ENCODE data around the gene KRT86. TPM values are rescaled to one million over a fixed set of nuclear protein-coding genes. Genes with fewer than 3 reads are reported as not detected.
"Not testable (repeated sequence)": the region's sequence is repeated elsewhere in the genome, so short reads cannot be mapped to it uniquely, and the experiment has no call there.

KRT86 gene
- total RNA-seq, 1 donor from 2014 or later, result 1.1 TPM

- Histone ChIP-seq H3K36me3 (no peaks in the 10 kb centered on the region), H3K4me1 (peaks cover 22% of the 10 kb centered on the region), H3K27ac (peak overlapping the region; percentile 36), H3K4me3 (no peak overlapping the region), H3K9me3 (no peaks in the 10 kb centered on the region), H3K27me3 (peaks cover 15% of the 10 kb centered on the region)
- DNase-seq (peak; percentile 81), ATAC-seq (peak; percentile 41)
- no peak for TF ChIP-seq CTCF (IDR thresholded peaks at IDR 0.05)
- intact Hi-C loops (cut with DNase I), result no loop called here
Observed at GRCh38 chr12:52248541-52249461, 25.6 kb upstream of the KRT86 start.

GRCh38 chr12:52249511-52250047 is 24.9 kb upstream of the KRT86 start:
- Histone ChIP-seq H3K4me1 (peaks cover 14% of the 10 kb centered on the region), H3K27me3 (peaks cover 15% of the 10 kb centered on the region), H3K36me3 (no peaks in the 10 kb centered on the region), H3K9me3 (no peaks in the 10 kb centered on the region), H3K4me3 (no peak overlapping the region), H3K27ac (peak overlapping the region; percentile 36)
- intact Hi-C loops (cut with DNase I), result no loop called here
- DNase-seq (no peak), ATAC-seq (no peak)
- TF ChIP-seq CTCF (IDR thresholded peaks at IDR 0.05), result no peak

GRCh38 chr12:52250048-52250990 is 24.1 kb upstream of the KRT86 start:
- Histone ChIP-seq H3K27ac (no peak overlapping the region), H3K9me3 (no peaks in the 10 kb centered on the region), H3K4me1 (peaks cover 13% of the 10 kb centered on the region), H3K27me3 (peaks cover 15% of the 10 kb centered on the region), H3K36me3 (no peaks in the 10 kb centered on the region), H3K4me3 (no peak overlapping the region)
- intact Hi-C loops (cut with DNase I), result no loop called here
- TF ChIP-seq CTCF (IDR thresholded peaks at IDR 0.05), result no peak
- DNase-seq (no peak), ATAC-seq (no peak)

GRCh38 chr12:52251367-52252051 is 22.9 kb upstream of the KRT86 start:
- Histone ChIP-seq H3K27me3 (peaks cover 19% of the 10 kb centered on the region), H3K9me3 (no peaks in the 10 kb centered on the region), H3K4me1 (peaks cover 13% of the 10 kb centered on the region), H3K4me3 (no peak overlapping the region), H3K36me3 (no peaks in the 10 kb centered on the region), H3K27ac (no peak overlapping the region)
- no peak for DNase-seq
- no peak for TF ChIP-seq CTCF (IDR thresholded peaks at IDR 0.05)
- no peak for ATAC-seq
- intact Hi-C loops (cut with DNase I), result no loop called here

- intact Hi-C loops (cut with DNase I); H3K9me3 ChIP-seq; ATAC-seq; H3K4me3 ChIP-seq; DNase-seq; H3K36me3 ChIP-seq; H3K27ac ChIP-seq: not testable (repeated sequence)
- Histone ChIP-seq H3K4me1 (peaks cover 10% of the 10 kb centered on the region), H3K27me3 (peaks cover 26% of the 10 kb centered on the region)
- TF ChIP-seq CTCF (IDR thresholded peaks at IDR 0.05), result peak; percentile 23
Observed at GRCh38 chr12:52252175-52252615, 22.2 kb upstream of the KRT86 start.
